IPS DF 6.9 (cell line): ENCODE measurements around the gene SYT15B.
"Not testable (repeated sequence)": the region's sequence is repeated elsewhere in the genome, so short reads cannot be mapped to it uniquely, and the experiment has no call there.

Experiments used
- DNase-seq: peaks from one replicate; pipeline ENCODE4 v3.0.0-alpha.2; 2013; ENCODE audit warnings: low read depth, low spot score
- H3K27ac ChIP-seq: one replicate; pipeline ENCODE4 v1.5.1; 2013; ENCODE audit warnings: low read length, control low read depth
- H3K27me3 ChIP-seq: 2 replicates; pipeline ENCODE4 v1.6.1; 2013; ENCODE audit warnings: mild to moderate bottlenecking, low read length; ENCODE audit not compliant: control insufficient read depth, insufficient read depth
- H3K36me3 ChIP-seq: 2 replicates; pipeline ENCODE4 v1.6.1; 2013; ENCODE audit warnings: low read length; ENCODE audit not compliant: control insufficient read depth, insufficient read depth
- H3K4me1 ChIP-seq: 2 replicates; pipeline ENCODE4 v1.6.1; 2013; ENCODE audit warnings: low read length; ENCODE audit not compliant: control insufficient read depth, insufficient read depth
- H3K4me3 ChIP-seq: 2 replicates; pipeline ENCODE4 v1.5.1; 2013; ENCODE audit warnings: mild to moderate bottlenecking, low read length
- H3K9me3 ChIP-seq: 2 replicates; pipeline ENCODE4 v1.6.1; 2013; ENCODE audit warnings: low read length, inconsistent platforms; ENCODE audit not compliant: control insufficient read depth, insufficient read depth
- WGBS: extraction: QIAGEN DNeasy Blood & Tissue Kit; methylation state at CpG from one replicate; pipeline ENCODE4 v1.1.7; 2013; ENCODE audit warnings: mixed read lengths, missing lambda C conversion rate; ENCODE audit not compliant: insufficient read length, insufficient coverage; 5-methylcytosine and 5-hydroxymethylcytosine counted together

The SYT15B gene

DNA sequence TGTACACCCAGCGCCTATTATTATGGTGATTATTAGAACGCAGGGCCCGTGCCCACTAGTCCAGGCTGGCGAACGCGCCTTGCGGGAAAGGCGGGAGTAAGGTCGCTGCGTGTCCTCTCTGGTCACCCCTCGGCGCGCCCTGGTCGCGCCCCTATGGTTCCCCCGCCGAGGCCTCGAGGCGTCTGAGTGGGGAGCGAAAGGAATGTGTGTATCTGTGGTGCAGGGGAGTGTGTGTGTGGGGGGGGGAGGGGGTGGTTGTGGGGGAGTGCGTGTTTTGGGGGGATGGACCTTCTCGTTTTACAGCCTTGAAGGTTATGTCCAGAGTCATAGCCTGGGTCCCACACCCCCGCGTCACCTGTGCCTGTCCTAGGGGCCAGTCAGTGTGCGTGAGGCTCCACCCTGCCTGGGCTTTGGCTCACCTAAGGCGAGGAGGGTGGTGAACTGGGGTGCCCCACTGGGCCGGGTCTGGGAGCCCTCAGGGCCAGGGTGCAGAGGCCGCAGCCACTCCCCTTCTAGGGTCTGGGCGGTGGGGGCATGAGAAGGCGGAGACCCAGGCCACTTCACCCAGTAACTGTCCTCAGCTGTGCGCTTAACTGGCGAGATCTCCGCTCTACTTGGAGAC, at the start of gene SYT15B:
SYT15B (minus strand) TSS at position 39 of the 622 bp plus-strand sequence. CDS start 952 bp downstream, outside the sequence.
- H3K4me1 ChIP-seq, H3K27ac ChIP-seq, DNase-seq, H3K36me3 ChIP-seq, H3K27me3 ChIP-seq, H3K9me3 ChIP-seq: not testable (repeated sequence)
- WGBS, result no CpG with 5 or more reads among the region's 33 CpGs
- peak within 1 kb of the TSS; percentile 32; the same call in 1 of the 2 replicates for H3K4me3 ChIP-seq

DNA sequence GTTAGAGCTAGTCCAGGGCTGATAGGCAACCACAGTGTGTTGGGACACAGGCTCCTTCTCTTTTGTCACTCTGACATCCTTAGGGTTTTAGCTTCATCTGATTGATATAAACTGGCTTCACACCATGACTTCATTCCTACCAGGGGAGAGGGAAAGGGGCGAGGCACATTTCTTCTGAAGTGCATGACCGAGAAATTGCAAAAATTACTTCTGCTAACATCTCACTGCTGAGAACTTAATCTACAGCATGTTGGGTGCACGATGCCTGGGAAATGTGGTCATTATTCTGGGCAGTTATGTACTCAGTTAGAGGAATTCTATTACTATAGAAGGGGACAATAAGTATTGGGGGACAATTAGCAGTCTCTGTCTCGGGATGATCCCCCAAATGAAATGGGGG, 16.2 kb upstream of the SYT15B start:
- H3K4me3 ChIP-seq, DNase-seq, H3K4me1 ChIP-seq, H3K36me3 ChIP-seq, H3K27me3 ChIP-seq, H3K9me3 ChIP-seq, H3K27ac ChIP-seq: not testable (repeated sequence)
- no CpG with 5 or more reads among the region's 4 CpGs for WGBS

DNA sequence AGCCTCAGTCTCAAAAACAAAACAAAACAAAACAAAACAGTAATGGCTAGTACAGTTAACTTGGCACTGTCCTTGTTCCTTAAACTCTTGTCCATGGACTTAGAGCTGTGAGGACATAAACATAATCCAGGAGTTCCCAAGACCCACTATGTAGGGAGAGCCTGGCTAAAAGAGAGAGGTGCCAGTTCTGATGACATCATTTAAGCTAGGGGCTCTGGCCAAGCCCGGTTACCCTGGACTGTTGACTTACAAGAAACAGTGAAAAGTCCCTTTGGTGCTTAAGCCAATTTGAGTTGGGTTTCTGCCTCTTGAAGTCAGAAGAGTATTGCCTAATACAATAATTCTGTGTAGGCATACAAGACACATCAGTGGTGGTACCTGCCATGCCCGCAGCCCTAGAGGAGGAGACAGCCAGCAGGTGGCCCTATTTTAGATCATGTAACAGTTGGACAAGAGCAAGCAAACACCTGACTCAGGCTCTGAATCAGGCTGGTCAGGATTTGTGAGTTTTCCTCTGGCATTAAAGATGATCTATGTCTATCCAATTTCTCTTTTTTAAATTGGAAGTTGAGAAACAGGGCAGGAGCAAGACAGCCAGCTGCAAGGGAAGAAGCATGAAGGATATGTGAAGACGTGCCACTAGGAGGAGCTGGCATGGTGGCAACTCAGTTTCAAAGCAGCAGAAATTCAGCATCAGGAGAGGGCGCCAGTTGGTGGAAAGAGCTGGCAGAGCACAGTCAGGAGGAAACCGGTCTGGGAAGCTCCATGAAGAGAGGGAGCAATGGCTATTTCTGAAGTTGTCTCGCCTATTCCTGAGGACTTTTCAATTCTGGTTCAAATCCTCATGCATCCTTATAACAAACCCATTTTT, 12.2 kb upstream of the SYT15B start:
- H3K27ac ChIP-seq, H3K4me1 ChIP-seq, H3K36me3 ChIP-seq, H3K4me3 ChIP-seq, H3K27me3 ChIP-seq, H3K9me3 ChIP-seq: not testable (repeated sequence)
- no CpG with 5 or more reads among the region's 6 CpGs for WGBS
- DNase-seq, result peak; percentile 22

DNA sequence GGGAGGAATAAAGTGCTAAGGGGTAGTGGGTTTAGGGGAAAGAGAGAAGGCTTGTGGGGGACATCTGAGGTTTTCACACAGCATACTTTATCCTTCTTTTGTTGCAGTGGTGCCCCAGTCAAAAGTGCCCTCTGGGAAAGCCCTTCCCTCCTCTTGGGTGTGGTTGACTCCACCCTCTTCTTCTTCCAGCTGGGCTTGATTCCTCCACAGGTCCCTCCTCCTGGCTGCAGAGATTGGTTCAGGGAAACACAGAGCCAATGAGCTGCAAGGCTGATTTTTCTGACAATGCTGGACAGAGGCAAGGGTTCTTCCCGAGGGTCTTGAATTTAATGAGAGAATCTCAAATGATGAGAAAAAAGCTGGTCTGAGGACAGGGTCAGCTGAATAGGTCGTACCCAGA, 7.4 kb upstream of the SYT15B start:
- WGBS, result no CpG with 5 or more reads among the region's 2 CpGs
- H3K27me3 ChIP-seq, result not testable (repeated sequence)

GRCh38 chr10:47768578-47769115, 5.3 kb upstream of the SYT15B start:
- no CpG with 5 or more reads among the region's 7 CpGs for WGBS
- not testable (repeated sequence) for DNase-seq, H3K27ac ChIP-seq

More for the DNA sequence above, 7.4 kb upstream of the SYT15B start:
- H3K36me3 ChIP-seq, H3K9me3 ChIP-seq, DNase-seq, H3K4me3 ChIP-seq, H3K4me1 ChIP-seq, H3K27ac ChIP-seq: not testable (repeated sequence)

GRCh38 chr10:47768085-47768484, 4.7 kb upstream of the SYT15B start:
- not testable (repeated sequence) for H3K36me3 ChIP-seq, H3K9me3 ChIP-seq, H3K4me1 ChIP-seq, H3K4me3 ChIP-seq, H3K27me3 ChIP-seq, DNase-seq, H3K27ac ChIP-seq
- no CpG with 5 or more reads among the region's 3 CpGs for WGBS

More at GRCh38 chr10:47768578-47769115, 5.3 kb upstream of the SYT15B start:
- H3K36me3 ChIP-seq, H3K9me3 ChIP-seq, H3K27me3 ChIP-seq, H3K4me3 ChIP-seq, H3K4me1 ChIP-seq: not testable (repeated sequence)

DNA sequence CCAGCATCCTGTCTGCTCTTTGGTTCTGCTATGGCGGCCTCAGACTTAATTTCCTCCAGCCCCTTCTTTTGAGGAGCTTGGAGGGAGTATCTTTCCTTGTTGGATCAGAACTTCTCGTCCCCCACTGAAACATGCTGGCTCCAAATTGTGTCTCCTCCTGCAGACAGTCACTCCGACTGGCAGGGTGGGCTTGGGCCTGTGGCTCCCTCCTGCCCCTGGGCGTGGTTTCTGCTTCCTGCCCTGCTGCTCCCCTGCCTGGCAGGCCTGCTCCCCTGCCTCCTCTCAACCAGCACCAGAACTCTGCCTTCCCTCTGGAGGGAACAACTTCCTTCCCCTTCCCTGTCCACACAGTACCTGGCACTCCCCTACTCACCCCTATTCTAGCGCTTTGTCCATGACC, 3.8 kb upstream of the SYT15B start:
- not testable (repeated sequence) for H3K4me1 ChIP-seq, H3K4me3 ChIP-seq, H3K27me3 ChIP-seq, H3K27ac ChIP-seq, DNase-seq, H3K9me3 ChIP-seq, H3K36me3 ChIP-seq
- no CpG with 5 or more reads among the region's 5 CpGs for WGBS

DNA sequence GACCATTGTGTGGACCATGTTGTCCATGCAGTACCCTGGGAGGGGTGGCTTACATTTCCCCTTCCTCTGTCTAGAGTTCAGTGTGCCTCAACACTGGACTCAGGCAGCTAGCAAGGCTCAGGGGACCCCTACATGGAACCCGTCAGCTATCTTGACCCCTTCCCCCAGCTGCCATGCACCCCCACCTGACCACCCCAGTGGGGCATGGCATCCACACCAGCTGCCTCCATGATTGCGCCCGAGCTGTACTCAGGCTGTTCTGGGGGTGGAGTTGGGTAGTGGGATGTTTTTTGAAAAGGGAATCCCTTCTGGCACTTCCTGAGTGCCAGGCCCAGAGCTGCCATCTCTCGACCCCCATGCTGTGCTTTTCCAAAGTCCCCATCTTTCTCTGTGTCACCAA, 1.8 kb upstream of the SYT15B start:
- not testable (repeated sequence) for H3K27ac ChIP-seq, H3K4me1 ChIP-seq, H3K36me3 ChIP-seq, H3K4me3 ChIP-seq, DNase-seq, H3K9me3 ChIP-seq, H3K27me3 ChIP-seq
- WGBS, result no CpG with 5 or more reads among the region's 4 CpGs

DNA sequence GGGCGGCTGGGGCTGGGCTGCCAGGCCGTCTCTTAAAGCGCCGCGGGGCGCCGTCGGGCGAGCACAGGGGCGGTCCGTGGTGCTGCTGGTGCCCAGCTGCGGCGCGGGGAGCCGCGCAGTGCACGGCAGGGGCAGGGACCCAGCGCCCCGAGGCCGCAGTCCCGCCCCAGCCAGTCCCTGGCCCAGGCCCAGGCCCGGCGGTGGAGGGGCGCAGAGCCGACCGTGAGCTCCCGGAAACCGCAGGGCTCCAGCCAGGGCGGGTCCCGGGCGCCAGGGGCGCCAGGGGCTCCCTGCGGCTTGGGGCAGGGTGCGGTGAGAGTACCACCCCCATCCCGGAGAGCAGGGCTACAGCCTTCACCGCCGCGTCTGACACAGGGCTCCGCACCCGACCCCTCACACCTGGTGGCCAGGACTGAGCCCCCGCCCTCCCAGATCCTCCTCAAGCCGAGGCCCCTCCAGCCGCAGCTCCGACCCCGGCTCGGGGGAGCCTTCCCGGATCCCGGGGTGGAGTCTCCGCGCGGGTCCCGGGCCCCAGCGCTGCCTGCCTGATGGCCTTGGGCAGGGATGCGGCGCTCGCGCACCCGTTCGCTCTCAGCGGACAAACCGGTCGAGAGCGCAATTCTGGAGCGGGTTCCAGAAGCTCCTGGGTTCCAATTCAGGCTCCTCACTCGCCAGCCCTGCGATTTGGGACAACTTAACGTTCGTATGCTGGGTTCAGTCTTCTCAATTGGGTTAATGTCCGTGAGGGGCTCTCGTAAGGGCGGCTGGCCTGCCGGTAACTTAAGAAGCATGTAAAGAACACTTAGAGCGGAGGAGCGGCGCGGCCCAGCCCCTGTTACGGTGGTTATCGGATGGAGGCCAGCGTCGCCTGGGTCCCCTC, 478 bp downstream of the SYT15B start:
- not testable (repeated sequence) for DNase-seq, H3K27ac ChIP-seq
- H3K4me3 ChIP-seq, result peak overlapping the region; percentile 32; the same call in 1 of the 2 replicates

GRCh38 chr10:47758855-47759254, 4.5 kb downstream of the SYT15B start:
- not testable (repeated sequence) for H3K9me3 ChIP-seq, H3K27ac ChIP-seq, H3K36me3 ChIP-seq, H3K4me3 ChIP-seq, H3K27me3 ChIP-seq, H3K4me1 ChIP-seq, DNase-seq
- WGBS, result no CpG with 5 or more reads among the region's 11 CpGs

More for the DNA sequence above, 478 bp downstream of the SYT15B start:
- H3K9me3 ChIP-seq, H3K27me3 ChIP-seq, H3K4me1 ChIP-seq, H3K36me3 ChIP-seq: not testable (repeated sequence)
- no CpG with 5 or more reads among the region's 80 CpGs for WGBS
